Sigmoid colon (tissue), 4 donors: ENCODE data around the gene ENPP6.

Experiments
- CTCF ChIP-seq, 4 experiments: fragments of 450-650 bp in 3 of 4; fragments of 200-600 bp in 1 of 4; IDR thresholded peaks; one replicate each; pipeline ENCODE4 v1.5.1; 2016 to 2019; ENCODE audit warnings: antibody characterized with exemption in 4 of 4, mild to moderate bottlenecking in 3 of 4, moderate library complexity in 2 of 4
- EP300 ChIP-seq, 4 donors: sonication (generic); formaldehyde crosslinking; IDR thresholded peaks; one replicate each; pipeline ENCODE4 v1.6.1; 2017; ENCODE audit warnings: antibody characterized with exemption in 4 of 4
- POLR2A ChIP-seq, 2 donors: fragments of 450-650 bp; IDR thresholded peaks; one replicate each; pipeline ENCODE4 v1.6.1; 2016; ENCODE audit warnings: antibody characterized with exemption in 2 of 2, mild to moderate bottlenecking in 2 of 2, moderate library complexity in 2 of 2
- POLR2AphosphoS5 ChIP-seq, 4 donors: sonication (generic); formaldehyde crosslinking; IDR thresholded peaks; one replicate each; pipeline ENCODE4 v1.6.1; 2017; ENCODE audit warnings: antibody characterized with exemption in 4 of 4

DNA sequence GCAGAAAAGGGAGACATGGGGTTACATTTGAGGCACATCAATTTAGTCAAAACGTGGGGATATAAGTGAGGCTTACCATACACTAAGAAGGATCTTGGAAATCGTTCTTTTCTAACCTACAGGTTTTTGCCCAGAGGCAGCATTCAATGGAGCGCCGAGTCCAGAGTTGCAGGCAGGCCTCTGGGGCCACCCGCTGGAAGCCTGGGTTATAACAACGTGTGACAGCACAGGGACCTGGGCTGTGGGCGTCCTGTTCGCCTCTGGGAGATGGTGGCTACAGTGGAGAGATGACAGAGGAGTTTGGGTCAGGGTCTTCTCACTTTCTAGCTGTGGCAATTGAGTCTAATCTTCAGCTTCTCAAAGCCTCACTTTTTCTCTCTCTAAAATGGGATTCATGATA, 53.9 kb downstream of the ENPP6 start:
- TF ChIP-seq CTCF (IDR thresholded peaks at IDR 0.05), result peak in 3 of 4 experiments; percentile 54 to 60 (median 58)
- TF ChIP-seq POLR2AphosphoS5 (IDR thresholded peaks at IDR 0.05), result no peak
- no peak for TF ChIP-seq POLR2A (IDR thresholded peaks at IDR 0.05)
- no peak for TF ChIP-seq EP300 (IDR thresholded peaks at IDR 0.05)
